ENCODE data around the gene RPTOR.

Gene RPTOR

GRCh38 chr17:80862481-80862961 is 317.9 kb downstream of the RPTOR start:
- no peak overlapping the region for H2BK15ac ChIP-seq (replicated peaks; ENCODE audit: low read depth)
- H3K36me3 ChIP-seq (ENCODE audit: control insufficient read depth, insufficient read depth, low read length), result no peaks in the 10 kb centered on the region
- no peaks in the 10 kb centered on the region for H3K79me1 ChIP-seq (ENCODE audit: low read length)
- H3K79me2 ChIP-seq (ENCODE audit: control insufficient read depth, insufficient read depth, low read length), result no peaks in the 10 kb centered on the region
- no peaks in the 10 kb centered on the region for H3K27me3 ChIP-seq (ENCODE audit: insufficient read depth, low read length, poor library complexity)
- DNase-seq, result no peak
- no peak overlapping the region for H2AK5ac ChIP-seq (ENCODE audit: low read length)
- H3K27ac ChIP-seq (ENCODE audit: low read depth, low read length), result no peak overlapping the region
- no peak overlapping the region for H3K56ac ChIP-seq (ENCODE audit: low read length)
- H3K4ac ChIP-seq (ENCODE audit: low read depth, low read length), result no peak overlapping the region
- H3K4me3 ChIP-seq (ENCODE audit: low read length), result no peak overlapping the region
- no peak overlapping the region for H4K5ac ChIP-seq (ENCODE audit: low read length)
- H3K4me1 ChIP-seq (ENCODE audit: control insufficient read depth, low read depth, low read length), result no peaks in the 10 kb centered on the region
- H2BK120ac ChIP-seq (ENCODE audit: low read depth, low read length), result no peak overlapping the region
- H3K23ac ChIP-seq (ENCODE audit: low read length), result no peak overlapping the region
- H3K4me2 ChIP-seq (ENCODE audit: low read length), result no peak overlapping the region
- no peak overlapping the region for H4K8ac ChIP-seq (ENCODE audit: low read depth, low read length)
- H2BK5ac ChIP-seq (ENCODE audit: low read length), result no peak overlapping the region
- no CpG with 5 or more reads among the region's 20 CpGs for WGBS (ENCODE audit: extremely low coverage, insufficient coverage, low lambda C conversion rate)
- H3K9ac ChIP-seq (ENCODE audit: low read length), result no peak overlapping the region
- no peak overlapping the region for H3K18ac ChIP-seq (ENCODE audit: low read length)

- Histone ChIP-seq H2AK5ac (ENCODE audit: low read length) (no peak overlapping the region), H4K8ac (ENCODE audit: low read depth, low read length) (no peak overlapping the region), H3K27ac (ENCODE audit: low read depth, low read length) (no peak overlapping the region), H3K18ac (ENCODE audit: low read length) (no peak overlapping the region), H3K4me3 (ENCODE audit: low read length) (no peak overlapping the region), H3K56ac (ENCODE audit: low read length) (no peak overlapping the region), H3K4ac (ENCODE audit: low read depth, low read length) (no peak overlapping the region), H3K9ac (ENCODE audit: low read length) (no peak overlapping the region), H3K4me2 (ENCODE audit: low read length) (no peak overlapping the region), H4K5ac (ENCODE audit: low read length) (no peak overlapping the region), H3K36me3 (ENCODE audit: control insufficient read depth, insufficient read depth, low read length) (no peaks in the 10 kb centered on the region), H3K23ac (ENCODE audit: low read length) (no peak overlapping the region), H2BK5ac (ENCODE audit: low read length) (no peak overlapping the region), H3K27me3 (ENCODE audit: insufficient read depth, low read length, poor library complexity) (no peaks in the 10 kb centered on the region), H2BK15ac (replicated peaks; ENCODE audit: low read depth) (no peak overlapping the region), H2BK120ac (ENCODE audit: low read depth, low read length) (no peak overlapping the region), H3K4me1 (ENCODE audit: control insufficient read depth, low read depth, low read length) (no peaks in the 10 kb centered on the region), H3K79me1 (ENCODE audit: low read length) (no peaks in the 10 kb centered on the region), H3K79me2 (ENCODE audit: control insufficient read depth, insufficient read depth, low read length) (no peaks in the 10 kb centered on the region)
- whole genome bisulfite sequencing (ENCODE audit: extremely low coverage, insufficient coverage, low lambda C conversion rate), result no CpG with 5 or more reads among the region's 10 CpGs
- DNase-seq, result no peak
Measured at GRCh38 chr17:80862978-80863377, 318.3 kb downstream of the RPTOR start.

- Histone ChIP-seq H3K4me2 (ENCODE audit: low read length) (no peak overlapping the region), H3K9ac (ENCODE audit: low read length) (no peak overlapping the region)
- no peak for DNase-seq
Measured at GRCh38 chr17:80863626-80864025, 319.0 kb downstream of the RPTOR start.

GRCh38 chr17:80864751-80865150 is 320.1 kb downstream of the RPTOR start:
- H3K4me3 ChIP-seq (ENCODE audit: low read length), result no peak overlapping the region
- no peak overlapping the region for H3K4ac ChIP-seq (ENCODE audit: low read depth, low read length)
- no CpG with 5 or more reads among the region's 6 CpGs for WGBS (ENCODE audit: extremely low coverage, insufficient coverage, low lambda C conversion rate)
- H3K18ac ChIP-seq (ENCODE audit: low read length), result no peak overlapping the region
- no peak overlapping the region for H4K5ac ChIP-seq (ENCODE audit: low read length)
- no peaks in the 10 kb centered on the region for H3K36me3 ChIP-seq (ENCODE audit: control insufficient read depth, insufficient read depth, low read length)
- H3K56ac ChIP-seq (ENCODE audit: low read length), result no peak overlapping the region
- no peaks in the 10 kb centered on the region for H3K4me1 ChIP-seq (ENCODE audit: control insufficient read depth, low read depth, low read length)
- no peaks in the 10 kb centered on the region for H3K27me3 ChIP-seq (ENCODE audit: insufficient read depth, low read length, poor library complexity)
- no peak for DNase-seq
- no peak overlapping the region for H3K4me2 ChIP-seq (ENCODE audit: low read length)
- no peak overlapping the region for H2BK15ac ChIP-seq (replicated peaks; ENCODE audit: low read depth)
- H3K79me1 ChIP-seq (ENCODE audit: low read length), result no peaks in the 10 kb centered on the region
- no peak overlapping the region for H2AK5ac ChIP-seq (ENCODE audit: low read length)
- H2BK5ac ChIP-seq (ENCODE audit: low read length), result no peak overlapping the region
- H2BK120ac ChIP-seq (ENCODE audit: low read depth, low read length), result no peak overlapping the region
- no peak overlapping the region for H3K9ac ChIP-seq (ENCODE audit: low read length)
- no peak overlapping the region for H3K23ac ChIP-seq (ENCODE audit: low read length)
- no peaks in the 10 kb centered on the region for H3K79me2 ChIP-seq (ENCODE audit: control insufficient read depth, insufficient read depth, low read length)
- H3K27ac ChIP-seq (ENCODE audit: low read depth, low read length), result no peak overlapping the region
- no peak overlapping the region for H4K8ac ChIP-seq (ENCODE audit: low read depth, low read length)

More at GRCh38 chr17:80863626-80864025, 319.0 kb downstream of the RPTOR start:
- Histone ChIP-seq H3K36me3 (ENCODE audit: control insufficient read depth, insufficient read depth, low read length) (no peaks in the 10 kb centered on the region), H3K27me3 (ENCODE audit: insufficient read depth, low read length, poor library complexity) (no peaks in the 10 kb centered on the region), H3K18ac (ENCODE audit: low read length) (no peak overlapping the region), H3K23ac (ENCODE audit: low read length) (no peak overlapping the region), H4K5ac (ENCODE audit: low read length) (no peak overlapping the region), H4K8ac (ENCODE audit: low read depth, low read length) (no peak overlapping the region), H3K79me1 (ENCODE audit: low read length) (no peaks in the 10 kb centered on the region), H2BK5ac (ENCODE audit: low read length) (no peak overlapping the region), H2BK15ac (replicated peaks; ENCODE audit: low read depth) (no peak overlapping the region), H2BK120ac (ENCODE audit: low read depth, low read length) (no peak overlapping the region), H3K4me3 (ENCODE audit: low read length) (no peak overlapping the region), H3K79me2 (ENCODE audit: control insufficient read depth, insufficient read depth, low read length) (no peaks in the 10 kb centered on the region), H3K27ac (ENCODE audit: low read depth, low read length) (no peak overlapping the region), H3K4me1 (ENCODE audit: control insufficient read depth, low read depth, low read length) (no peaks in the 10 kb centered on the region), H3K56ac (ENCODE audit: low read length) (no peak overlapping the region), H2AK5ac (ENCODE audit: low read length) (no peak overlapping the region), H3K4ac (ENCODE audit: low read depth, low read length) (no peak overlapping the region)
- no CpG with 5 or more reads among the region's 13 CpGs for WGBS (ENCODE audit: extremely low coverage, insufficient coverage, low lambda C conversion rate)

GRCh38 chr17:80866050-80866793 is 321.6 kb downstream of the RPTOR start:
- Histone ChIP-seq H2BK120ac (ENCODE audit: low read depth, low read length) (no peak overlapping the region), H3K79me2 (ENCODE audit: control insufficient read depth, insufficient read depth, low read length) (no peaks in the 10 kb centered on the region), H3K79me1 (ENCODE audit: low read length) (no peaks in the 10 kb centered on the region), H4K8ac (ENCODE audit: low read depth, low read length) (no peak overlapping the region), H3K23ac (ENCODE audit: low read length) (no peak overlapping the region), H2BK5ac (ENCODE audit: low read length) (no peak overlapping the region), H3K27ac (ENCODE audit: low read depth, low read length) (no peak overlapping the region), H3K18ac (ENCODE audit: low read length) (no peak overlapping the region), H3K4me1 (ENCODE audit: control insufficient read depth, low read depth, low read length) (no peaks in the 10 kb centered on the region), H4K5ac (ENCODE audit: low read length) (no peak overlapping the region), H3K56ac (ENCODE audit: low read length) (no peak overlapping the region), H2AK5ac (ENCODE audit: low read length) (no peak overlapping the region), H3K4me2 (ENCODE audit: low read length) (no peak overlapping the region), H3K9ac (ENCODE audit: low read length) (no peak overlapping the region), H3K36me3 (ENCODE audit: control insufficient read depth, insufficient read depth, low read length) (no peaks in the 10 kb centered on the region), H3K4ac (ENCODE audit: low read depth, low read length) (no peak overlapping the region), H3K27me3 (ENCODE audit: insufficient read depth, low read length, poor library complexity) (no peaks in the 10 kb centered on the region), H2BK15ac (replicated peaks; ENCODE audit: low read depth) (no peak overlapping the region), H3K4me3 (ENCODE audit: low read length) (no peak overlapping the region)
- WGBS (ENCODE audit: extremely low coverage, insufficient coverage, low lambda C conversion rate), result no CpG with 5 or more reads among the region's 8 CpGs
- DNase-seq, result peak; percentile 62

Data from mesendoderm (in vitro differentiated cells).